ENCODE data around the gene LILRA6. TPM values are rescaled to one million over a fixed set of nuclear protein-coding genes. Genes with fewer than 3 reads are reported as not detected.
"Not testable (repeated sequence)": the region's sequence is repeated elsewhere in the genome, so short reads cannot be mapped to it uniquely, and the experiment has no call there.

Gene LILRA6
- total RNA-seq, 2 experiments from 2014 or later: not detected

DNA sequence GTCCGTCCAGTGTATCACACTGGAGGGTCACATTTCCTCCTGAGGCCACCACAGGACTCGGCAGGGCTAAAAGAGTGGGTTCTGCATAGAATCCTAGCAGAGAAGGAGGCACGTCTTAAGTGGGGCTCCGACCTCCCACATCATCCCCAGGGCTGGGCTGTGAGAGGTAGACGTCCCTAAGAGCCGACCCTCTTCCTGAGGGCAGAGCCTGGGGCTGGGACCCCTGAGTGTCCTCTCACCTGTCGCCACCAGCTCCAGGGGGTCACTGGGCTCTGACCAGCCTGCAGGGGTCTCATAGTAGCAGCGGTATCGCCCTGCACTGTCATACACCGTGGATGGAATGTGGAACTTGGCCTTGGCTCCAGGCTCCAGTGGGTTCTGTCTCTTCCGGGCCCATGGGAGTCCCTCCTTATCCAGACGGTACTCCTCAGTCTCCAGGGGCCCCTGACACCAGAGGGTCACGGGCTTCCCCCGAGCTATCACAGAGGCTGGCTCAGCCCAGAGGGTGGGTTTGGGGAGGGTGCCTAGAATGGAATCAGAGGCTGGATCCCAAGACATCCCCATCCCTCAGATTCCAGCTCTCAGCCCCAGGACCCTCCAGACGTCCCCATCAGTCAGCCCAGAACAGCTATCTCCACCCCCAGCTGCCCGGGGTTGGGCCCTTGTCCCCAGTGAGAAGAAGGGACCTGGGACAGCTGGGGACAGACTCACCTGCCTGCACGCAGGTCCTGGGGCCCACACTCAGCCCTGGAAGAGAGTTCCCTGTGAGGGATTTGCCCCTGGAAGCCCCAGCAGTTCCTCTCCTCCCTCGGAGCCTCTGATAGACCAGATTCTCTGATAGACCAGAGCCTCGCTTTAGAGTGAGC is 13.9 kb upstream of the LILRA6 start:
- no peaks in the 10 kb centered on the region for H3K36me3 Mint-ChIP-seq (ENCODE audit: low read depth)
- H3K4me1 Mint-ChIP-seq (ENCODE audit: low read depth): no peaks in the 10 kb centered on the region
- H3K27ac Mint-ChIP-seq: no peak overlapping the region
- H3K4me3 Mint-ChIP-seq: no peak overlapping the region
- intact Hi-C loops (cut with micrococcal nuclease): no loop called here
- no peaks in the 10 kb centered on the region for H3K9me3 Mint-ChIP-seq
- CTCF ChIA-PET: no interaction called here
- no peak for DNase-seq
- peaks cover 6% of the 10 kb centered on the region for H3K27me3 Mint-ChIP-seq (ENCODE audit: low read depth)

DNA sequence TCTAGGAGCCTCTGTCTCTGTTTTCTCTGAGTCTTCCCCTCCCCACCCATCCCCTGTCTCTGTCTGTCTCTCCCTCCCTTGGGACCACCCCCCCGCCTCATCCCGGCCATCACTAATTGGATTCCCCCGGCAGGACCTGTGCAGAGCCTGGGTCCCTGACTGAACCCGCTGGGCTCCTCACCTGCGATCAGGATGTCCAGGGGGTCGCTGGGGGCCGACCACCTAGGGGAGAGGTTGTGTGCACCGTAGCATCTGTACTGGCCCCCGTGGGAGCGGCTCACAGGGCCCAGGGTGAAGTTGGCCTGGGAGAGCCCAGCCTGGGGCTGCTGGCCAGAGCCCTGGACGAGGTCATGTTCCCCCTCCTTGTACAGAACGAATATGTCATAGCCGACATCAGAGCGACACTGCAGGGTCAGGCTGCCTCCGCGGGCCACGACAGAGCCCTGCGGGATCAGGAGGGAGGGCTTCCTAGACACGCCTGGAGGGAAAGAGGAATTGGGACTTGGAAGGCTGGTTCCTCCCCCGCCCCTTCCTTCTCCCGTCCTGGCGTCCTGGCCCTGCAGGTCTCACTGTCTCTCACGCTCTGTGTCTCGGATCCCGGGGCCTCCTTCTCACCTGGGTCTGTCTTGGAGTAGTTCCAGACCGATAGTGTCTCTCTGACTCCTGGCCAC is 12.7 kb upstream of the LILRA6 start:
- Mint-ChIP-seq H3K27me3 (ENCODE audit: low read depth) (peaks cover 6% of the 10 kb centered on the region), H3K4me1 (ENCODE audit: low read depth) (no peaks in the 10 kb centered on the region), H3K27ac (no peak overlapping the region), H3K36me3 (ENCODE audit: low read depth) (no peaks in the 10 kb centered on the region), H3K9me3 (no peaks in the 10 kb centered on the region), H3K4me3 (no peak overlapping the region)
- CTCF ChIA-PET: interaction anchor here (1.9 kb wide), 1 partner anchor 10 kb away, joined by 4 read pairs; no protein-coding TSS in a partner anchor
- intact Hi-C loops (cut with micrococcal nuclease): no loop called here
- no peak for DNase-seq

DNA sequence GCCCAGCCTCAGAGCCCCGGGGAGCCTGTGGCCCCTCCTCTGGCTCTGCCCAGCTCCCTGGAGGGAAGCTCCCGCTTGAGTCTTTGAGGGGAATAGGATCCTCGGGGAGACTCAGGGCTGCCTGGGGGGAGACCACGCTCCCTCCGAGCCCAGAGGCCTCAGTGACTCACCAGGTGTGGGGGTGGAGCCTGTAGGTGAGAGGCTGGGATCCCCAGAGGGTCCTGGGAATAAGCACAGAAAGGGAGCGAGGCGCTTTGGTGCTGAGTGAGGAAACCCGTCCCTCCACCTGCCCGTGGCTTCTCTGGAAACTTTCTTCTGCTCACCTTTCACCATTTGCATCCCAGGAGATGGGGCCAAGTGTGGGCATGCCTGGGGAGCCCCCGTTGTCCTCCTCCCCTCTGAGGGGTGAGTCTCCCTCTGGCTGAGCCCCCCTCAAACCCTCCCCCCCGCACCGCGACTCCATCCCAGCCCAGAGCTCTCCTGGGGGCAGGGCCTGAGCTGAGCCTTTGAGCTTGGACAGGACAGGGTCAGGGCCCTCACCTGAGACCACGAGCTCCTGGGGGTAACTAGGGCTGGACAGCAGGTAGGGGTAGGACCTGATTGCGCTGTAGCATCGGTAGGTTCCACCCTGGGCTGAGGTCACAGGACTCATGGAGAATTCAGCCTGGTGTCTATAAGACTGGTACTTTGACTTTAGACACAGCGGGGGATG is 11.8 kb upstream of the LILRA6 start:
- intact Hi-C loops (cut with micrococcal nuclease): no loop called here
- CTCF ChIA-PET: interaction anchor here (1.9 kb wide), 1 partner anchor 11 kb away, joined by 4 read pairs; no protein-coding TSS in a partner anchor
- Mint-ChIP-seq H3K9me3 (no peaks in the 10 kb centered on the region), H3K27ac (no peak overlapping the region), H3K4me3 (no peak overlapping the region), H3K27me3 (ENCODE audit: low read depth) (peaks cover 6% of the 10 kb centered on the region), H3K4me1 (ENCODE audit: low read depth) (no peaks in the 10 kb centered on the region), H3K36me3 (ENCODE audit: low read depth) (no peaks in the 10 kb centered on the region)
- DNase-seq: no peak

DNA sequence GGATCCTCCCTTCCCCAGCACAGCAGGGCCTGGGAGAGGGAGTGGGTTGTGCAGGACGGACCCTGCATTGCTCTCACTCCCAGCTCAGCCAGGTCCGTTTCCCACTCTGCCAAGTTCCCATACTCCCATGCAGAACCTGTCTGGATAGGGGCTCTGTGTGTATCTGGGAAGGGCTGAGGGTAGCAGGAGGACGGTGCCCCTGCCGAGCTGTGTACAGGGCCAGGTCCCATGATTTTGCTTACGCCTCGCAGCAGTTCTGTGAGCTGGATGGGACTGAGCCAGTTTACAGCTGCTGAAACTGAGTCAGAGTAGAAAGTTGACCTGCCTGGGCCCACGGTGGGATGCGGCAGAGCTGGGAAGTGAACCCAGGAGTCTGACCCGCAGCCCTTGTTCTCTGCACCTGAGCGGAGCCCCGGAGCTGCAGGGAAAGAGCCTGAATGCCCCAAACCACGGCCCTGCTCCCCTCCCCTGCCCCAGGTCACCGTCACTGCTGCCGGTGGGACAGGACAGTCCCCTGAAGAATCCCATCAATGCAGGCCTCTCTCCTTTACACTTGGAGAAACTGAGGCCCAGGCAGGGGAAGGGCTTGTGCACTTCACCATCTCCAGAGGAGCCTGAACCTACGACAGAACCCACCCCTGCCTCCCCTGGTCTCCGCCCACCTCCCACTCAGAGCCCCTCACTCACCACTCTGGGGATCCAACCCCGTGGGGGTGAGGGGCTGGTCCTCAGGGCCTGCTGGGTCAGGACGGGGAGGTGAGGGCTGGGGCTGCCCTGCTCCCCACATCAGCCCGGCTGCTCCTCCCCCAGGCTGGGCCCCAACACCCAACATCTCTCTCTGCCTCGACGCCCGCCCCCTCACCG is 11.0 kb upstream of the LILRA6 start:
- H3K27ac Mint-ChIP-seq: no peak overlapping the region
- peaks cover 6% of the 10 kb centered on the region for H3K27me3 Mint-ChIP-seq (ENCODE audit: low read depth)
- no peak overlapping the region for H3K4me3 Mint-ChIP-seq
- DNase-seq: no peak
- no peaks in the 10 kb centered on the region for H3K4me1 Mint-ChIP-seq (ENCODE audit: low read depth)
- CTCF ChIA-PET: interaction anchor here (1.9 kb wide), 1 partner anchor 12 kb away, joined by 4 read pairs; no protein-coding TSS in a partner anchor
- intact Hi-C loops (cut with micrococcal nuclease): no loop called here
- no peaks in the 10 kb centered on the region for H3K9me3 Mint-ChIP-seq
- H3K36me3 Mint-ChIP-seq (ENCODE audit: low read depth): no peaks in the 10 kb centered on the region

GRCh38 chr19:54252845-54253244 is 10.3 kb upstream of the LILRA6 start:
- no peaks in the 10 kb centered on the region for H3K36me3 Mint-ChIP-seq (ENCODE audit: low read depth)
- H3K27me3 Mint-ChIP-seq (ENCODE audit: low read depth): peaks cover 6% of the 10 kb centered on the region
- no peak overlapping the region for H3K4me3 Mint-ChIP-seq
- DNase-seq: no peak
- peaks cover 7% of the 10 kb centered on the region for H3K4me1 Mint-ChIP-seq (ENCODE audit: low read depth)
- H3K27ac Mint-ChIP-seq: no peak overlapping the region
- no peaks in the 10 kb centered on the region for H3K9me3 Mint-ChIP-seq
- intact Hi-C loops (cut with micrococcal nuclease): no loop called here
- CTCF ChIA-PET: no interaction called here

- CTCF ChIA-PET: no interaction called here
- no peaks in the 10 kb centered on the region for H3K36me3 Mint-ChIP-seq (ENCODE audit: low read depth)
These were observed 9.7 kb upstream of the LILRA6 start for GRCh38 chr19:54252243-54252642.

GRCh38 chr19:54248016-54248601 is 5.5 kb upstream of the LILRA6 start:
- Mint-ChIP-seq H3K27me3 (ENCODE audit: low read depth) (no peaks in the 10 kb centered on the region), H3K36me3 (ENCODE audit: low read depth) (no peaks in the 10 kb centered on the region), H3K27ac (no peak overlapping the region), H3K4me3 (peak overlapping the region; percentile 14), H3K4me1 (ENCODE audit: low read depth) (peaks cover 12% of the 10 kb centered on the region), H3K9me3 (no peaks in the 10 kb centered on the region)
- DNase-seq: peak; percentile 77
- CTCF ChIA-PET: no interaction called here
- intact Hi-C loops (cut with micrococcal nuclease): loop anchor here (5.0 kb wide), 2 partner anchors 114 to 129 kb away; partner anchors contain the start of gene LAIR1

More at GRCh38 chr19:54252243-54252642, 9.7 kb upstream of the LILRA6 start:
- H3K27me3 Mint-ChIP-seq (ENCODE audit: low read depth): peaks cover 4% of the 10 kb centered on the region
- intact Hi-C loops (cut with micrococcal nuclease): no loop called here
- DNase-seq: no peak
- H3K27ac Mint-ChIP-seq: no peak overlapping the region
- no peaks in the 10 kb centered on the region for H3K9me3 Mint-ChIP-seq
- no peak overlapping the region for H3K4me3 Mint-ChIP-seq
- peaks cover 12% of the 10 kb centered on the region for H3K4me1 Mint-ChIP-seq (ENCODE audit: low read depth)

GRCh38 chr19:54247106-54247930 is 4.7 kb upstream of the LILRA6 start:
- Mint-ChIP-seq H3K27me3 (ENCODE audit: low read depth) (no peaks in the 10 kb centered on the region), H3K4me3 (peak overlapping the region; percentile 14), H3K9me3 (no peaks in the 10 kb centered on the region), H3K4me1 (ENCODE audit: low read depth) (peaks cover 12% of the 10 kb centered on the region), H3K27ac (no peak overlapping the region), H3K36me3 (ENCODE audit: low read depth) (no peaks in the 10 kb centered on the region)
- intact Hi-C loops (cut with micrococcal nuclease): loop anchor here (5.0 kb wide), 2 partner anchors 115 to 130 kb away; partner anchors contain the start of gene LAIR1
- DNase-seq: no peak
- CTCF ChIA-PET: interaction anchor here (0.6 kb wide), 1 partner anchor 81 kb away, joined by 3 read pairs; no protein-coding TSS in a partner anchor

- H3K27me3 Mint-ChIP-seq (ENCODE audit: low read depth): no peaks in the 10 kb centered on the region
- DNase-seq: no peak
- intact Hi-C loops (cut with micrococcal nuclease): loop anchor here (2.0 to 5.0 kb wide), 3 partner anchors 23 to 131 kb away; partner anchors contain the start of genes LAIR1 and LILRB3
- H3K4me1 Mint-ChIP-seq (ENCODE audit: low read depth): peaks cover 12% of the 10 kb centered on the region
- H3K4me3 Mint-ChIP-seq: no peak overlapping the region
- H3K9me3 Mint-ChIP-seq: no peaks in the 10 kb centered on the region
- CTCF ChIA-PET: no interaction called here
- no peak overlapping the region for H3K27ac Mint-ChIP-seq
- H3K36me3 Mint-ChIP-seq (ENCODE audit: low read depth): no peaks in the 10 kb centered on the region
These were observed 3.3 kb upstream of the LILRA6 start for GRCh38 chr19:54245936-54246335.

GRCh38 chr19:54243809-54244208 is 1.2 kb upstream of the LILRA6 start:
- peaks cover 12% of the 10 kb centered on the region for H3K4me1 Mint-ChIP-seq (ENCODE audit: low read depth)
- H3K27ac Mint-ChIP-seq; DNase-seq; H3K9me3 Mint-ChIP-seq; H3K27me3 Mint-ChIP-seq (ENCODE audit: low read depth); CTCF ChIA-PET; H3K36me3 Mint-ChIP-seq (ENCODE audit: low read depth); H3K4me3 Mint-ChIP-seq: not testable (repeated sequence)
- intact Hi-C loops (cut with micrococcal nuclease): loop anchor here (2.0 kb wide), 1 partner anchor 21 kb away; the partner anchor contains the start of gene LILRB3

- H3K27me3 Mint-ChIP-seq (ENCODE audit: low read depth); H3K27ac Mint-ChIP-seq; H3K36me3 Mint-ChIP-seq (ENCODE audit: low read depth); H3K9me3 Mint-ChIP-seq; DNase-seq; intact Hi-C loops (cut with micrococcal nuclease); CTCF ChIA-PET; H3K4me3 Mint-ChIP-seq; H3K4me1 Mint-ChIP-seq (ENCODE audit: low read depth): not testable (repeated sequence)
These were observed 356 bp downstream of the LILRA6 start for GRCh38 chr19:54242234-54242633.

All from activated naive CD4-positive, alpha-beta T cell treated with anti-CD3 and anti-CD28 coated beads for 36 hours (primary cell).